G401 (cell line): ENCODE measurements around the gene C9. TPM values are rescaled to one million over a fixed set of nuclear protein-coding genes. Genes with fewer than 3 reads are reported as not detected.
"Not testable (repeated sequence)": the region's sequence is repeated elsewhere in the genome, so short reads cannot be mapped to it uniquely, and the experiment has no call there.

Source experiments
- DNase-seq: peaks from one replicate; pipeline ENCODE4 v3.0.0-alpha.2; 2015; ENCODE audit warnings: low spot score
- in situ Hi-C: cut with HindIII; loops from 2 replicates; pipeline ENCODE4 v1.10.0; 2016; ENCODE audit warnings: low sequenced_read_pairs, mixed read lengths
- total RNA-seq: library from RNA; depleted of rRNA; stranded (reverse); fragments of >200 nt; shearing (Covaris generic); gene quantifications from 2 replicates; pipeline ENCODE4 v1.2.3, GENCODE V29; 2014; rRNA removed

The C9 gene
- not detected in 2 replicates for total RNA-seq

GRCh38 chr5:39364367-39364766 lies at the start of gene C9:
C9 (minus strand) TSS chr5:39364495; CDS start chr5:39364464, 31 bp downstream.
- DNase-seq: no peak
- in situ Hi-C loops: no loop called here

GRCh38 chr5:39413771-39414170 lies 49.5 kb upstream of the C9 start:
- no peak for DNase-seq
- in situ Hi-C loops: no loop called here

- no peak for DNase-seq
Observed at GRCh38 chr5:39412721-39413394, 48.6 kb upstream of the C9 start.

GRCh38 chr5:39411985-39412384 lies 47.7 kb upstream of the C9 start:
- no peak for DNase-seq
- in situ Hi-C loops: no loop called here

More at GRCh38 chr5:39412721-39413394, 48.6 kb upstream of the C9 start:
- in situ Hi-C loops: no loop called here

GRCh38 chr5:39411061-39411460 lies 46.8 kb upstream of the C9 start:
- no peak for DNase-seq
- in situ Hi-C loops: no loop called here

- DNase-seq: no peak
- in situ Hi-C loops: no loop called here
Observed at GRCh38 chr5:39409033-39409432, 44.7 kb upstream of the C9 start.

- in situ Hi-C loops: no loop called here
Observed at GRCh38 chr5:39405083-39405843, 41.0 kb upstream of the C9 start.

GRCh38 chr5:39403761-39404160 lies 39.5 kb upstream of the C9 start:
- DNase-seq, in situ Hi-C loops: not testable (repeated sequence)

More at GRCh38 chr5:39405083-39405843, 41.0 kb upstream of the C9 start:
- no peak for DNase-seq

- DNase-seq, in situ Hi-C loops: not testable (repeated sequence)
Observed at GRCh38 chr5:39402140-39402539, 37.8 kb upstream of the C9 start.

- in situ Hi-C loops: no loop called here
- no peak for DNase-seq
Observed at GRCh38 chr5:39400713-39401578, 36.7 kb upstream of the C9 start.

GRCh38 chr5:39399135-39400036 lies 35.1 kb upstream of the C9 start:
- in situ Hi-C loops: no loop called here
- DNase-seq: no peak

GRCh38 chr5:39396843-39397242 lies 32.5 kb upstream of the C9 start:
- DNase-seq: no peak
- in situ Hi-C loops: no loop called here

GRCh38 chr5:39395521-39395920 lies 31.2 kb upstream of the C9 start:
- in situ Hi-C loops: no loop called here
- no peak for DNase-seq

GRCh38 chr5:39394946-39395345 lies 30.7 kb upstream of the C9 start:
- in situ Hi-C loops: no loop called here

GRCh38 chr5:39390945-39391344 lies 26.6 kb upstream of the C9 start:
- DNase-seq: no peak
- in situ Hi-C loops: no loop called here

More at GRCh38 chr5:39394946-39395345, 30.7 kb upstream of the C9 start:
- DNase-seq: no peak

GRCh38 chr5:39387293-39387692 lies 23.0 kb upstream of the C9 start:
- DNase-seq: no peak
- in situ Hi-C loops: no loop called here

- in situ Hi-C loops: no loop called here
- DNase-seq: no peak
Observed at GRCh38 chr5:39384271-39384670, 20.0 kb upstream of the C9 start.

GRCh38 chr5:39381376-39381775 lies 17.1 kb upstream of the C9 start:
- no peak for DNase-seq
- in situ Hi-C loops: no loop called here

GRCh38 chr5:39379693-39380092 lies 15.4 kb upstream of the C9 start:
- in situ Hi-C loops: no loop called here
- no peak for DNase-seq
